Measurements from ENCODE around the gene DDIT3.

- TF ChIP-seq CTCF (IDR thresholded peaks at IDR 0.05) (no peak), POLR2A (IDR thresholded peaks at IDR 0.05) (no peak)
Measured at GRCh38 chr12:57552835-57553313, 32.6 kb upstream of the DDIT3 start.
